Activated CD4-positive, alpha-beta T cell treated with anti-CD3 and anti-CD28 coated beads, Interleukin-2, Interleukin-4, amounts not matched to agents 100 ng/mL and 50 ng/mL, durations not matched to agents 16 hours and 8 hours (primary cell): ENCODE results near the gene KLHL36.

Experiments used
- DNase-seq: peaks from one replicate; pipeline ENCODE4 v3.0.0-alpha.2; 2020; ENCODE audit warnings: low spot score

Gene KLHL36

DNA sequence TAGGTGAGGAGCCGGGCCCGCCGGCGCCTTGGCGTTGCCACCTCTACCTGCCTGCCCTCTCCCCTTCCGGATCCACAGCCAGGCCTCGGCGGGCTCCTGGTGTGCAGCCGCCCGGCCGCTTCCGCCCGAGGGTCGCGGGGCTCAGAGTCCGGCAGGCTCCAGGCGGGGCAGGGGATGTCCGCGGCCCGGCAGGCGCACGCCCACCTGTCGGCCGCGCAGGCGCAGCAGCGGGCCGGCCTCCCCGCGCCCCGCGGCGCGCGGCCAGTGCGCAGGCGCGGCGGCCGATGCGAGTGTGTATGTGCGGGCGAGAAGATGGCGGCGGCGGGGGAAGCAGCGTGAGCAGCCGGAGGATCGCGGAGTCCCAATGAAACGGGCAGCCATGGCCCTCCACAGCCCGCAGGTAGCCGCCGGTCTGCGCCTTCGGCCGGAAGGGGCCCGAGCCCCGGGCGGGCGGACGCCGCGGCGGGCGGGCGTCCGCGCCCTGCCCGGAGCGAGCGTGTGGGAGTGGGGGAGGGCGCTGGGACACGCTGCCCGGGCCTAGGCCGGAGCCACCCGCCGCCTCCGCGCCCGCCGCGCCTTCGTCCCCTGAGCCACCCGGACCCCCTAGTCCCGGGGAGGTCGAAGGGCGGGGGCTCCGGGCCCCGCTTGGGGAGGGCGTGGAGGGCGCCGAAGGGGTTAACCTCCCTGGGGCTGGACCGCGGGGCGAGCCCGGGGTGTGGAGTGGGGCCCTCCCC lies 51.6 kb downstream of the KLHL36 start, which contains the start of gene USP10:
Gene USP10, plus strand, starts transcription at position 289 of the 734 bp plus-strand sequence. Its CDS starts 91 bp downstream, at position 380.
- peak; percentile 82 for DNase-seq

DNA sequence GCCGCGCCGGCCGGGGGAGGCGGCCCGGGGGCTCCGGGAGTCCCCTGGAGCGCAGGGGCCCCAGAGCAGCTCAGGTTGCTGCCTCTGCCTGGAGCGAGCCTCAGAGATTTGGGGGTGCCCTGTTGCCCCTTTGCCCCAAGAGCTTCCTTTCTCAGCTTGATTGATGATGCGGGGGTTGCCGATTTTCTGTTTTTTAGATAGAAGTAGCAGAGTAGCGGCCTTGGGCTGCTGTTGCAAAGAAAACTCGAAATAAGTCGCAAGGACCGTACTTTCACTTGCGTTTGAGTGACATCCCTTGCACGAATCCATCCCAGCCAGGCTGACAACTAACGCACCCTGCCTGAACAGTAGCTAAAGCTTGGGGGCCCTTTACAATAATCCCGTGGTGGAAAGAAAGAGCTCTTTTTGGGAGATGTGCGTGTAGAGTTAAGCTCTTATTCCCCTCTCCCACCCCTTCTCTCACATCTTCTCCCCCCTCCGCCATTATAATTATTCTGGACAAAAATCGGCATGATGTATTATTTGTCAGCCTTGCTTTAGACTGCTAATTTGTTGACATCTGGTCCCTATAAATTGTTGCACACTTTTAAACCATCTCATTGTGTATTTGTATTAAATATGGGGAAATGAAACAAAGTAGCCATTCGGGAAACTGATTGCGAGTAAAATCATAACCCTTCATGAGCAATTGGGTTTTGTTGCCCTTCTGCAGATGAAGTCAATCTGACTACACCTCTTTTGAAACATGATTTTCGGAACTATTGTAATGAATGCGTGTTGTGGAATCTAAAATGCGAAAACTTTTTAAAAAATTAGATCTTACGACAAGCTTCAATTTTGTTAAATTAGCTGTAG lies 52.4 kb downstream of the KLHL36 start:
- DNase-seq, result peak; percentile 35

DNA sequence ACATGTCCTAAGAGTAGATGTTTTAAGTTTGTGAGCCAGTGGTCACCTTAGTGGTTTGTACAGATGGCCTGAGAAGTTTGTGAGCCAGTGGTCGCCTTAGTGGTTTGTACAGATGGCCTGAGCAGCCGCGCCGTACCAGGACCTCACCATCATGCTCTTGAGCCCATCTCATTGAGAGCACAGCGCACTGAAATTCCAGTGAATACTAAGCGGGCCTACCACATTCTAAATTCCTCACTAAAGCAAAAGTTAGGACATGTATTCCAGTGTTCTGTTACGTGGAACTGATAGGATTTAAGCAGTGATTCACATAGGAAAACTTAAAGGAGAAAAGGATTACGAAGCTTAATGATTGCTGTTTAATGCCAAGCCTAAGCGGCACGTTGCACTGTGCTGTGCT lies 55.4 kb downstream of the KLHL36 start:
- no peak for DNase-seq

DNA sequence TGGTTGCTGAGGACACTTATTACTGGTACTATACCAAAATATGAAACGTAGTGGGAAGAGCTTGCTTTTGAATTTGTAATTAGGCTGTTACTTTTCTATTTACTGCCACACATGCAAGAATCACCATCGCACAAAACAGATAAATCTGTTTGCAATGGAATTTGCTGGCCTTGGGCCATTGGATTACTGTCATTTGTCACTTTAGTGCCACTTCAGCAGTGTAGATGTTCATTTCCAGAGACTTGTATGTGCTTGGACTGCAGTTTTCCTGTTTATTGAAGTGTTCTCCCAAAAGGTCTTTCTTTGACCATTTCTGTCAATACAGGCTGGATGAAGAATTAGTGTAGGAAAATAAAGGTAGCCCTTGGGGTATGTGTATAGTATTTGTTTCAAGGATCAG lies 55.9 kb downstream of the KLHL36 start:
- no peak for DNase-seq

DNA sequence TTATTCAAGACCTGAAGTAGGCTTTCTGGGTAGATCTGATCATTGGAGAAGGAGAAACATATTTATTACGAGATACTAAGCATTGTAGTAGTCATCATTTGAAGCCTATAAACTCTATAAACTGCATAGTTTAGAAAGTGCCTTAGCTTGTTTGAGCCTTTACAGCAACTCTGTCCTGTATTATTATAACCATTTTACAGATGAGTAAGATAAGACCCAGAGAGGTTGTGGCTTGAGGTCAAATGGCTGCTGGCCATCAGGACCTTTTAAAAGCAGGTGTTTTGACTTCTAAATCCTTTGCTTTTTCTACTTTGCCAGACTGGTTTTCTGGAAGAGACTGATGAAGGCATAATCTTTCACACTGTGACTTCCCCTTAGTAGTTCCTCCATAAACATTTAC lies 58.5 kb downstream of the KLHL36 start:
- DNase-seq, result no peak

DNA sequence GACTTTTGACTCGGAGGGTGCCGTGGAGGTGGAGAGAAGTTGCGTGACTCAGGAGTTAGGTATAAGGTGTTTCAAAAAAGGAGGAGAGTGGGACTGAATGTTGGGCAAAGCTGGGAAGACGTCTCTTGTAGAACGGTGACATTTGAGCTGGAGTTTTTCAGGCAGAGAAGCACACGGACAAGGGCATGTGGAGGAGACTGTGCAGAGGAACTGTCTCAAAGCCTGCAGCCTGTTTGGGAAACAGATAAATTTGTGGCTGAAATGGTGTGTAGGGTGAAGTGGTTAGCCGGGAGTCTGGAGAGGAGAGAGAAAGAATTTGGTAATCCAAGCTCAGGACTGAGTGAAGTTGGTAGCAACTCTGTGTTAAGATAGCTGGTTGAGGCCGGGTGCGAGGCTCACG lies 61.3 kb downstream of the KLHL36 start:
- DNase-seq, result no peak

DNA sequence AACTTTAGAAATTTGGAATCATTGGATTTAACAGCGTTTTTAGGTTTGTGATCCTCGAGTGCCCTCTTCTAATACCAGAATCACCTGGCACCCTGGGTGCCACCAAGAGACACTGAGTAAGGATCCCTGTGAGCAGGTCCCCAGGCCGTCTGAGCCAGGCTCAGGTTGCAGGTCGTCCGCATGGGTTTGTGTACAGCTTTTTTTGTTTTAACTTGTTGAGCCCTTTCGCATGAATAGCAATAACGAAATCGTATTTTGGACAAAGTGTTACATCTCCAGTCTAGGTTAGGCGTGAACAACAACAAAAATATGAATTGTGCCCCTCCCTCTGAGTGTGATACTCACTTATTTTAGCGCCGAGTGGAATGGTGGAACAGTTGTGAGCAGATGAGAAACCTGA lies 62.4 kb downstream of the KLHL36 start:
- DNase-seq, result no peak
